GM23338 (cell line): ENCODE results near the gene RBM33. TPM values are rescaled to one million over a fixed set of nuclear protein-coding genes. Genes with fewer than 3 reads are reported as not detected.

ENCODE experiments used
- ATAC-seq: fragments of 200-7000 bp; cut with Tn5 transposase; 3 replicates; pipeline ENCODE4 v1.9.1; 2020
- DNase-seq: peaks from one replicate; pipeline ENCODE4 v3.0.0-alpha.2; 2015; ENCODE audit warnings: low spot score
- H2AFZ ChIP-seq: fragments of 200-600 bp; sonication (generic); 2 replicates; pipeline ENCODE4 v1.8.0; 2016; ENCODE audit warnings: antibody characterized with exemption, mild to moderate bottlenecking, moderate library complexity
- H3F3A ChIP-seq: fragments of 200-600 bp; sonication (generic); replicated peaks from 2 replicates; pipeline ENCODE4 v1.8.0; 2017; ENCODE audit warnings: antibody characterized with exemption, mixed run types, low read depth
- H3K27ac ChIP-seq: fragments of 200-600 bp; sonication (generic); 2 replicates; pipeline ENCODE4 v1.6.1; 2016; ENCODE audit warnings: low read depth
- H3K27me3 ChIP-seq: fragments of 200-600 bp; sonication (generic); 2 replicates; pipeline ENCODE4 v1.8.0; 2016; ENCODE audit warnings: mild to moderate bottlenecking, mixed run types, moderate library complexity; ENCODE audit not compliant: insufficient read depth
- H3K36me3 ChIP-seq: fragments of 200-600 bp; sonication (generic); 2 replicates; pipeline ENCODE4 v1.8.0; 2016; ENCODE audit warnings: mild to moderate bottlenecking; ENCODE audit not compliant: insufficient read depth
- H3K4me1 ChIP-seq: fragments of 200-600 bp; sonication (generic); 2 replicates; pipeline ENCODE4 v1.8.0; 2016; ENCODE audit warnings: mild to moderate bottlenecking, moderate library complexity; ENCODE audit not compliant: insufficient read depth
- H3K4me2 ChIP-seq: fragments of 200-600 bp; sonication (generic); 2 replicates; pipeline ENCODE4 v1.7.1; 2017; ENCODE audit warnings: mixed run types
- H3K4me3 ChIP-seq: fragments of 200-600 bp; sonication (generic); 2 replicates; pipeline ENCODE4 v1.6.1; 2016; ENCODE audit warnings: mixed run types
- H3K79me2 ChIP-seq: fragments of 200-600 bp; sonication (generic); replicated peaks from 2 replicates; pipeline ENCODE4 v1.8.0; 2017; ENCODE audit warnings: mild to moderate bottlenecking; ENCODE audit not compliant: insufficient read depth
- H3K9me2 ChIP-seq: fragments of 200-600 bp; sonication (generic); 2 replicates; pipeline ENCODE4 v1.8.0; 2017; ENCODE audit not compliant: insufficient read depth
- H4K20me1 ChIP-seq: fragments of 200-600 bp; sonication (generic); replicated peaks from 2 replicates; pipeline ENCODE4 v1.8.0; 2017; ENCODE audit warnings: mild to moderate bottlenecking; ENCODE audit not compliant: insufficient read depth
- H3K27ac Mint-ChIP-seq: 2 replicates; pipeline ENCODE4 v1.8.0; 2020; ENCODE audit warnings: inconsistent platforms, mild to moderate bottlenecking, moderate library complexity, mixed read lengths
- H3K27me3 Mint-ChIP-seq: 3 replicates; pipeline ENCODE4 v1.8.0; 2022; ENCODE audit warnings: low read depth, mild to moderate bottlenecking, moderate library complexity, mixed read lengths, inconsistent platforms; ENCODE audit not compliant: insufficient read depth, poor library complexity
- H3K36me3 Mint-ChIP-seq: 3 replicates; pipeline ENCODE4 v1.8.0; 2021; ENCODE audit warnings: low read depth, mild to moderate bottlenecking, inconsistent platforms, moderate library complexity, mixed read lengths
- H3K4me1 Mint-ChIP-seq: 3 replicates; pipeline ENCODE4 v1.8.0; 2020; ENCODE audit warnings: mild to moderate bottlenecking, inconsistent platforms, mixed read lengths
- H3K4me3 Mint-ChIP-seq: 3 replicates; pipeline ENCODE4 v1.8.0; 2021; ENCODE audit warnings: moderate library complexity, mild to moderate bottlenecking, inconsistent platforms, mixed read lengths
- H3K9me3 Mint-ChIP-seq: 3 replicates; pipeline ENCODE4 v1.8.0; 2020; ENCODE audit warnings: moderate library complexity, mild to moderate bottlenecking, inconsistent platforms, mixed read lengths
- CREB1 ChIP-seq: fragments of 250-450 bp; sonication (Bioruptor Pico); IDR thresholded peaks from 2 replicates; pipeline ENCODE4 v1.5.0; 2020; ENCODE audit warnings: low read depth, mild to moderate bottlenecking, moderate library complexity
- EZH2 ChIP-seq: fragments of 200-600 bp; sonication (generic); IDR thresholded peaks from one replicate; pipeline ENCODE4 v1.8.0; 2017; ENCODE audit warnings: antibody characterized with exemption, mild to moderate bottlenecking, low read depth; ENCODE audit not compliant: unreplicated experiment
- EZH2phosphoT487 ChIP-seq: fragments of 200-600 bp; sonication (generic); IDR thresholded peaks from one replicate; pipeline ENCODE4 v1.8.1; 2018; ENCODE audit warnings: antibody characterized with exemption; ENCODE audit not compliant: unreplicated experiment
- JUNB ChIP-seq: IDR thresholded peaks from one replicate; pipeline ENCODE4 v1.6.1; 2016; ENCODE audit warnings: antibody characterized with exemption; ENCODE audit not compliant: unreplicated experiment
- NANOG ChIP-seq: IDR thresholded peaks from 2 replicates; pipeline ENCODE4 v1.6.1; 2016; ENCODE audit warnings: antibody characterized with exemption, borderline replicate concordance
- STAT1 ChIP-seq: IDR thresholded peaks from one replicate; pipeline ENCODE4 v1.6.1; 2016; ENCODE audit warnings: antibody characterized with exemption; ENCODE audit not compliant: unreplicated experiment
- ZNF114 ChIP-seq: fragments of 250-450 bp; sonication (Bioruptor Pico); IDR thresholded peaks from 2 replicates; pipeline ENCODE4 v1.5.0; 2020; ENCODE audit warnings: mild to moderate bottlenecking, moderate library complexity
- ZNF331 ChIP-seq: fragments of 250-450 bp; sonication (Bioruptor Pico); IDR thresholded peaks from 2 replicates; pipeline ENCODE4 v1.5.0; 2020; ENCODE audit warnings: low read depth, mild to moderate bottlenecking, moderate library complexity
- polyA plus RNA-seq: library from polyadenylated mRNA; unstranded; fragments of >200 nt; fragmentation: Nextera tagmentation; extraction: Ambion mirVana; gene quantifications from 2 replicates; pipeline ENCODE4 v1.2.1, GENCODE V29; 2016
- total RNA-seq: library from RNA; depleted of rRNA; stranded (reverse); fragments of >200 nt; shearing (Covaris generic); gene quantifications from 2 replicates; pipeline ENCODE4 v1.2.3, GENCODE V29; 2014
- TF ChIP-seq, protein P1 (sequence below), 2 experiments: fragments of 200-600 bp in 1 of 2; sonication (generic) in 1 of 2; conservative IDR thresholded peaks; 2 replicates each; pipeline versions ENCODE4 v1.5.1 to v1.6.1; 2016 to 2017; ENCODE audit warnings: antibody characterized with exemption in 2 of 2, low read depth in 2 of 2, mild to moderate bottlenecking in 2 of 2, moderate library complexity in 1 of 2
- TF ChIP-seq, protein P2 (sequence below): IDR thresholded peaks from one replicate; pipeline ENCODE4 v1.6.1; 2018; ENCODE audit warnings: antibody characterized with exemption; ENCODE audit not compliant: unreplicated experiment
- TF ChIP-seq, protein P3 (sequence below): IDR thresholded peaks from 2 replicates; pipeline ENCODE4 v1.6.1; 2016; ENCODE audit warnings: antibody characterized with exemption
- TF ChIP-seq, protein P4 (sequence below): fragments of 250-450 bp; sonication (Bioruptor Pico); IDR thresholded peaks from 2 replicates; pipeline ENCODE4 v1.5.0; 2020; ENCODE audit warnings: mild to moderate bottlenecking, moderate library complexity

The RBM33 gene
- total and polyA plus RNA-seq, 2 experiments from 2014 or later, result 47.7 to 94.7 TPM

DNA sequence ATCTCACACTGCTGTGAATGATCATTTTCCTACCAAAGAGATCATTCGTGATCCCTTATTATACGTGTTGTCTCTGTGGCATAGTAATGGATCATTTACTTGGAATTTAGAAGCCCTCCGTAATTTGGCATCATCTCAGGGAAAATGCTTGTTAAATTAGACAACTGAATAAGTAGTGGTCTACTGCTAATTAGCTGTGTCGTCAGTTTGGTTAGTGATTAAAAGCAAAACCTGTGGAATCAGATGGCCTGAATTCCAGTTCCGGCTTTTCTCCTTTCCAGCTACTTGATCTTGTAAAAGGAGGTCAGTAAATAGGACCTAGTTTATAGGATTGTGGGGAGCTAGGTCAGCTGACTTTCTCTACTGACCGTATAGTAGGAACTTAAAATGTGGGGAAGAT, 65.6 kb downstream of the RBM33 start (continued):
- TF ChIP-seq JUNB, result no peak
- TF ChIP-seq STAT1, result no peak

DNA sequence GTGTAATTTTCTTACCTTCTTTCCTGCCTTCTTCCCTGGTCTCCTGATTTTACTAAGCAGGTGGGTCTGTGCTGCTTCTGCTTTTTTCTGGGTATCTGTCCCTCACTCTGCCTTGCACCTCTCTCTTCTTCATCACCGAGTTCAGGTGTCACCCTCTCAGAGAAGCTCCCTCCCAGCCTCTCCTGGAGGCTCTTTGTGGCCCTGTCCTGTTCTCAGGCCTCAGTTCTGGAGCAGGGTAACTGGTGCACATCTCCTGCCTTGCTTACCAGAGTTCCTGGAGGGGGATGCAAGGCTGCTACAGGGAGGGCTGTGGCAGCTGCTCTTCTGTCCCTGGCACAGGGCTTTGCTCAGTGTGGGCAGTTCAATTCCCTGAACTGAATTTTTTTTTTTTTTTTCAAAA, 66.1 kb downstream of the RBM33 start:
- no peak overlapping the region for H2AFZ ChIP-seq
- no peaks in the 10 kb centered on the region for H3K9me3 Mint-ChIP-seq
- H3K4me1 Mint-ChIP-seq, result peaks cover 10% of the 10 kb centered on the region
- H3K4me1 ChIP-seq, result peaks cover 5% of the 10 kb centered on the region; the same call in 1 of the 2 replicates
- H3K27me3 Mint-ChIP-seq, result peaks cover 6% of the 10 kb centered on the region
- ATAC-seq (peak; percentile 33), DNase-seq (no peak)
- H3K4me3 Mint-ChIP-seq, result no peak overlapping the region
- no peaks in the 10 kb centered on the region for H3F3A ChIP-seq
- peaks cover 73% of the 10 kb centered on the region for H3K79me2 ChIP-seq
- H3K9me2 ChIP-seq, result no peaks in the 10 kb centered on the region
- peaks cover 30% of the 10 kb centered on the region; the same call in 1 of the 2 replicates for H3K36me3 ChIP-seq
- peaks cover 49% of the 10 kb centered on the region for H3K36me3 Mint-ChIP-seq
- no peak overlapping the region for H3K27ac Mint-ChIP-seq
- no peaks in the 10 kb centered on the region for H3K27me3 ChIP-seq
- peak overlapping the region; percentile 38; the same call in 1 of the 2 replicates for H3K4me2 ChIP-seq
- no peak overlapping the region for H3K27ac ChIP-seq
- H3K4me3 ChIP-seq, result no peak overlapping the region
- H4K20me1 ChIP-seq, result peaks cover 29% of the 10 kb centered on the region
- TF ChIP-seq ZNF331 (CRISPR knock-in tag) (no peak), CREB1 (CRISPR knock-in tag) (no peak), JUNB (no peak), ZNF114 (CRISPR knock-in tag) (no peak), EZH2 (no peak), NANOG (no peak), EZH2phosphoT487 (no peak)
- TF ChIP-seq, protein P1, sequence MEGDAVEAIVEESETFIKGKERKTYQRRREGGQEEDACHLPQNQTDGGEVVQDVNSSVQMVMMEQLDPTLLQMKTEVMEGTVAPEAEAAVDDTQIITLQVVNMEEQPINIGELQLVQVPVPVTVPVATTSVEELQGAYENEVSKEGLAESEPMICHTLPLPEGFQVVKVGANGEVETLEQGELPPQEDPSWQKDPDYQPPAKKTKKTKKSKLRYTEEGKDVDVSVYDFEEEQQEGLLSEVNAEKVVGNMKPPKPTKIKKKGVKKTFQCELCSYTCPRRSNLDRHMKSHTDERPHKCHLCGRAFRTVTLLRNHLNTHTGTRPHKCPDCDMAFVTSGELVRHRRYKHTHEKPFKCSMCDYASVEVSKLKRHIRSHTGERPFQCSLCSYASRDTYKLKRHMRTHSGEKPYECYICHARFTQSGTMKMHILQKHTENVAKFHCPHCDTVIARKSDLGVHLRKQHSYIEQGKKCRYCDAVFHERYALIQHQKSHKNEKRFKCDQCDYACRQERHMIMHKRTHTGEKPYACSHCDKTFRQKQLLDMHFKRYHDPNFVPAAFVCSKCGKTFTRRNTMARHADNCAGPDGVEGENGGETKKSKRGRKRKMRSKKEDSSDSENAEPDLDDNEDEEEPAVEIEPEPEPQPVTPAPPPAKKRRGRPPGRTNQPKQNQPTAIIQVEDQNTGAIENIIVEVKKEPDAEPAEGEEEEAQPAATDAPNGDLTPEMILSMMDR (conservative IDR thresholded peaks at IDR 0.05; ENCODE audit: low read depth in 2 of 2), result no peak
- TF ChIP-seq, protein P2, sequence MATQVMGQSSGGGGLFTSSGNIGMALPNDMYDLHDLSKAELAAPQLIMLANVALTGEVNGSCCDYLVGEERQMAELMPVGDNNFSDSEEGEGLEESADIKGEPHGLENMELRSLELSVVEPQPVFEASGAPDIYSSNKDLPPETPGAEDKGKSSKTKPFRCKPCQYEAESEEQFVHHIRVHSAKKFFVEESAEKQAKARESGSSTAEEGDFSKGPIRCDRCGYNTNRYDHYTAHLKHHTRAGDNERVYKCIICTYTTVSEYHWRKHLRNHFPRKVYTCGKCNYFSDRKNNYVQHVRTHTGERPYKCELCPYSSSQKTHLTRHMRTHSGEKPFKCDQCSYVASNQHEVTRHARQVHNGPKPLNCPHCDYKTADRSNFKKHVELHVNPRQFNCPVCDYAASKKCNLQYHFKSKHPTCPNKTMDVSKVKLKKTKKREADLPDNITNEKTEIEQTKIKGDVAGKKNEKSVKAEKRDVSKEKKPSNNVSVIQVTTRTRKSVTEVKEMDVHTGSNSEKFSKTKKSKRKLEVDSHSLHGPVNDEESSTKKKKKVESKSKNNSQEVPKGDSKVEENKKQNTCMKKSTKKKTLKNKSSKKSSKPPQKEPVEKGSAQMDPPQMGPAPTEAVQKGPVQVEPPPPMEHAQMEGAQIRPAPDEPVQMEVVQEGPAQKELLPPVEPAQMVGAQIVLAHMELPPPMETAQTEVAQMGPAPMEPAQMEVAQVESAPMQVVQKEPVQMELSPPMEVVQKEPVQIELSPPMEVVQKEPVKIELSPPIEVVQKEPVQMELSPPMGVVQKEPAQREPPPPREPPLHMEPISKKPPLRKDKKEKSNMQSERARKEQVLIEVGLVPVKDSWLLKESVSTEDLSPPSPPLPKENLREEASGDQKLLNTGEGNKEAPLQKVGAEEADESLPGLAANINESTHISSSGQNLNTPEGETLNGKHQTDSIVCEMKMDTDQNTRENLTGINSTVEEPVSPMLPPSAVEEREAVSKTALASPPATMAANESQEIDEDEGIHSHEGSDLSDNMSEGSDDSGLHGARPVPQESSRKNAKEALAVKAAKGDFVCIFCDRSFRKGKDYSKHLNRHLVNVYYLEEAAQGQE, result no peak
- TF ChIP-seq, protein P3, sequence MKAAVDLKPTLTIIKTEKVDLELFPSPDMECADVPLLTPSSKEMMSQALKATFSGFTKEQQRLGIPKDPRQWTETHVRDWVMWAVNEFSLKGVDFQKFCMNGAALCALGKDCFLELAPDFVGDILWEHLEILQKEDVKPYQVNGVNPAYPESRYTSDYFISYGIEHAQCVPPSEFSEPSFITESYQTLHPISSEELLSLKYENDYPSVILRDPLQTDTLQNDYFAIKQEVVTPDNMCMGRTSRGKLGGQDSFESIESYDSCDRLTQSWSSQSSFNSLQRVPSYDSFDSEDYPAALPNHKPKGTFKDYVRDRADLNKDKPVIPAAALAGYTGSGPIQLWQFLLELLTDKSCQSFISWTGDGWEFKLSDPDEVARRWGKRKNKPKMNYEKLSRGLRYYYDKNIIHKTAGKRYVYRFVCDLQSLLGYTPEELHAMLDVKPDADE, result no peak
- TF ChIP-seq, protein P4, sequence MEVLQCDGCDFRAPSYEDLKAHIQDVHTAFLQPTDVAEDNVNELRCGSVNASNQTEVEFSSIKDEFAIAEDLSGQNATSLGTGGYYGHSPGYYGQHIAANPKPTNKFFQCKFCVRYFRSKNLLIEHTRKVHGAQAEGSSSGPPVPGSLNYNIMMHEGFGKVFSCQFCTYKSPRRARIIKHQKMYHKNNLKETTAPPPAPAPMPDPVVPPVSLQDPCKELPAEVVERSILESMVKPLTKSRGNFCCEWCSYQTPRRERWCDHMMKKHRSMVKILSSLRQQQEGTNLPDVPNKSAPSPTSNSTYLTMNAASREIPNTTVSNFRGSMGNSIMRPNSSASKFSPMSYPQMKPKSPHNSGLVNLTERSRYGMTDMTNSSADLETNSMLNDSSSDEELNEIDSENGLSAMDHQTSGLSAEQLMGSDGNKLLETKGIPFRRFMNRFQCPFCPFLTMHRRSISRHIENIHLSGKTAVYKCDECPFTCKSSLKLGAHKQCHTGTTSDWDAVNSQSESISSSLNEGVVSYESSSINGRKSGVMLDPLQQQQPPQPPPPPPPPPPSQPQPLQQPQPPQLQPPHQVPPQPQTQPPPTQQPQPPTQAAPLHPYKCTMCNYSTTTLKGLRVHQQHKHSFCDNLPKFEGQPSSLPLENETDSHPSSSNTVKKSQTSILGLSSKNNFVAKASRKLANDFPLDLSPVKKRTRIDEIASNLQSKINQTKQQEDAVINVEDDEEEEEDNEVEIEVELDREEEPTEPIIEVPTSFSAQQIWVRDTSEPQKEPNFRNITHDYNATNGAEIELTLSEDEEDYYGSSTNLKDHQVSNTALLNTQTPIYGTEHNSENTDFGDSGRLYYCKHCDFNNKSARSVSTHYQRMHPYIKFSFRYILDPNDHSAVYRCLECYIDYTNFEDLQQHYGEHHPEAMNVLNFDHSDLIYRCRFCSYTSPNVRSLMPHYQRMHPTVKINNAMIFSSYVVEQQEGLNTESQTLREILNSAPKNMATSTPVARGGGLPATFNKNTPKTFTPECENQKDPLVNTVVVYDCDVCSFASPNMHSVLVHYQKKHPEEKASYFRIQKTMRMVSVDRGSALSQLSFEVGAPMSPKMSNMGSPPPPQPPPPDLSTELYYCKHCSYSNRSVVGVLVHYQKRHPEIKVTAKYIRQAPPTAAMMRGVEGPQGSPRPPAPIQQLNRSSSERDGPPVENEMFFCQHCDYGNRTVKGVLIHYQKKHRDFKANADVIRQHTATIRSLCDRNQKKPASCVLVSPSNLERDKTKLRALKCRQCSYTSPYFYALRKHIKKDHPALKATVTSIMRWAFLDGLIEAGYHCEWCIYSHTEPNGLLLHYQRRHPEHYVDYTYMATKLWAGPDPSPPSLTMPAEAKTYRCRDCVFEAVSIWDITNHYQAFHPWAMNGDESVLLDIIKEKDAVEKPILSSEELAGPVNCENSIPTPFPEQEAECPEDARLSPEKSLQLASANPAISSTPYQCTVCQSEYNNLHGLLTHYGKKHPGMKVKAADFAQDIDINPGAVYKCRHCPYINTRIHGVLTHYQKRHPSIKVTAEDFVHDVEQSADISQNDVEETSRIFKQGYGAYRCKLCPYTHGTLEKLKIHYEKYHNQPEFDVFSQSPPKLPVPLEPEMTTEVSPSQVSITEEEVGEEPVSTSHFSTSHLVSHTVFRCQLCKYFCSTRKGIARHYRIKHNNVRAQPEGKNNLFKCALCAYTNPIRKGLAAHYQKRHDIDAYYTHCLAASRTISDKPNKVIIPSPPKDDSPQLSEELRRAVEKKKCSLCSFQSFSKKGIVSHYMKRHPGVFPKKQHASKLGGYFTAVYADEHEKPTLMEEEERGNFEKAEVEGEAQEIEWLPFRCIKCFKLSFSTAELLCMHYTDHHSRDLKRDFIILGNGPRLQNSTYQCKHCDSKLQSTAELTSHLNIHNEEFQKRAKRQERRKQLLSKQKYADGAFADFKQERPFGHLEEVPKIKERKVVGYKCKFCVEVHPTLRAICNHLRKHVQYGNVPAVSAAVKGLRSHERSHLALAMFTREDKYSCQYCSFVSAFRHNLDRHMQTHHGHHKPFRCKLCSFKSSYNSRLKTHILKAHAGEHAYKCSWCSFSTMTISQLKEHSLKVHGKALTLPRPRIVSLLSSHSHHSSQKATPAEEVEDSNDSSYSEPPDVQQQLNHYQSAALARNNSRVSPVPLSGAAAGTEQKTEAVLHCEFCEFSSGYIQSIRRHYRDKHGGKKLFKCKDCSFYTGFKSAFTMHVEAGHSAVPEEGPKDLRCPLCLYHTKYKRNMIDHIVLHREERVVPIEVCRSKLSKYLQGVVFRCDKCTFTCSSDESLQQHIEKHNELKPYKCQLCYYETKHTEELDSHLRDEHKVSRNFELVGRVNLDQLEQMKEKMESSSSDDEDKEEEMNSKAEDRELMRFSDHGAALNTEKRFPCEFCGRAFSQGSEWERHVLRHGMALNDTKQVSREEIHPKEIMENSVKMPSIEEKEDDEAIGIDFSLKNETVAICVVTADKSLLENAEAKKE (CRISPR knock-in tag), result no peak
